ENCODE data around the gene EIF4G3.

GRCh38 chr1:21030181-21030580 is 146.5 kb downstream of the EIF4G3 start:
- no peak for TF ChIP-seq CTCF (IDR thresholded peaks at IDR 0.05)
- TF ChIP-seq POLR2A (IDR thresholded peaks at IDR 0.05) = no peak
